Measurements from ENCODE around the gene S100A11.

- TF ChIP-seq CTCF (conservative IDR thresholded peaks at IDR 0.05; ENCODE audit: low read depth, low read length) = no peak
- no peak for TF ChIP-seq EZH2phosphoT487 (IDR thresholded peaks at IDR 0.05; ENCODE audit: borderline replicate concordance, low read length)
- TF ChIP-seq EZH2 (IDR thresholded peaks at IDR 0.05; ENCODE audit: low read length, unreplicated experiment) = no peak
Measured at GRCh38 chr1:152038871-152039270, 2.1 kb upstream of the S100A11 start.
